GM18520 (cell line): ENCODE results near the gene HORMAD2.
"Not testable (repeated sequence)": the region's sequence is repeated elsewhere in the genome, so short reads cannot be mapped to it uniquely, and the experiment has no call there.

Source experiments
- ATAC-seq: cut with Tn5 transposase; IDR thresholded peaks from one replicate; pipeline ENCODE4 v1.9.1; 2021; ENCODE audit not compliant: unreplicated experiment

The HORMAD2 gene

DNA sequence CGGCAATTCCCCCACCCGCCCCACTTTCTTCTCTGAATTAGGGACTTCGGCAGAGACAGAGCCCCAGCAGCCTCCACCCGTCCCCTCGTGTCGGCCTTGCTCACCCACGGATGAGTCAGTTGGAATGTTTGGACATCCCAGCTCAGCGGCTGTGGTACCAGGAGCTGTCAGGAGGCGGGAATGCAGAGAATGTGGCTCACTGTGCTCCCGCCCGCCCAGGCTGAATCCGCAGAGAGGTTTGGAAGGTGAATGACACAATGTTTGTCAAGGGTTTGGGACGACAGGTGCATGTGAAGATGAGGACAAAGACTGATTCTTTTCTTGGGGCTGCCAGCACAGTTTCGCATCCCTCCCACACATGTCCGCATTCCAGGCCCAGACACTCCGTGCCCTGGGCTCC is 126.7 kb downstream of the HORMAD2 start:
- ATAC-seq: no peak

DNA sequence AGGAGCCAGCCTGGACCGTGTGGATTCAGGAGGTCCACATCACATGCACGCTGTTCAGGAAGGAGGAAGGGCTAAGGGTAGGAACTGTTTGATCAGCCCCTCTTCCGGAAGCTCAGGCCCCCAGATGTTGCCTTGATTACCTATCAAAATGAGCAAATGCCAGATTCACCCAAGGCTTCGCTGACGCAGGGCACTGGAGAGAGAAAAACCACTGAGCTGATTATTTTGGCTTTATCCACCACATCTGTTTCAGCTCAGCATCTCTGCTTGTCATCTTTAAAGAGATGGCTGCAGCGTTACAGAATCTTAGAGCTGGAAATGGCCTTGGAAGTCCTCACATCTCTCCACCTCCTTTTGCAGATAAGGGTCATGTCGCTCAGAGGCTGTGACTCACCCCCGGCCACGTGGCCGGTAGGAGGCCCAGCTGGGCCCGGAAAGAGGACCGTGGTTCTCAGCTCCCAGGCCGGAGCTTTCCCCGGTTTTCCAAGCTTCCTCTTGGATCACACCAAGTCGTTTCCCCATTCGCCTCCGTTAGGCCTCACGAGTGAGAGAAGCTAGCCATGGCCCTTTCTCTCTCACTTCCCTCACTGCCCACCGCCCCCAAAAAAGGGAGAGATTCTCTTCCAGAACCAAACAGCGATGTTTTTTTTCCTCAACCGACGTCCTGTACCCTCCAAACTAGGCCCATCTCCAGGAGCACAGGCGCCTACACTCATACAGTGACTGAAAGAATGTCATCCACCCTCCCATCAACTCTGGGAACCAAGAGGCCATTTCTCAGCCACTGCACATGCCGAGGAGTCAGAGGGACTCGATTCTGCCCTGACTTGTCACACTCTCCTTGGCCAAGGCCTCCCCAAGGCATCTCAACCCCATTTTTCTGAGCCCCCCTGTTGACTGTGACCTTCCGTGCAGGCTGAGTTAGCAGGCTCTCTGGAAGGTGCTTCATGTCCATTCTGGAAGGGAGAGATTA is 128.7 kb downstream of the HORMAD2 start:
- no peak for ATAC-seq

DNA sequence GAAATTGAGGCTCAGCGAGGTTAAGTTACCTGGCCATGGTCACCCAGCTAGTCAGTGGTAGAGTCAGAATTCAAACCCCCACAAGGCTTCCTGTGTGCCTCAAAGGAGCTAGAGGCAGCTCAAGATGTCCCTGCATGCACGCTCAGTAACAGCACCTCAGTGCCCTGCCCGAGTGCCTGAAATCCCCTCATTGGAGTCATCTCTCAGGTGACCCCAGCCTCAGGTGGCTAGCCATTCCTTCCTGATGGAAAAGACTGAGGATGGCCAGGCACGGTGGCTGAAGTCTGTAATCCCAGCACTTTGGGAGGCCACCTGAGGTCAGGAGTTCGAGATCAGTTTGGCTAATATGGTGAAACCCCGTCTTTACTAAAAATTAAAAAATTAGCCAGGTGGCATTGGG is 129.4 kb downstream of the HORMAD2 start:
- no peak for ATAC-seq

DNA sequence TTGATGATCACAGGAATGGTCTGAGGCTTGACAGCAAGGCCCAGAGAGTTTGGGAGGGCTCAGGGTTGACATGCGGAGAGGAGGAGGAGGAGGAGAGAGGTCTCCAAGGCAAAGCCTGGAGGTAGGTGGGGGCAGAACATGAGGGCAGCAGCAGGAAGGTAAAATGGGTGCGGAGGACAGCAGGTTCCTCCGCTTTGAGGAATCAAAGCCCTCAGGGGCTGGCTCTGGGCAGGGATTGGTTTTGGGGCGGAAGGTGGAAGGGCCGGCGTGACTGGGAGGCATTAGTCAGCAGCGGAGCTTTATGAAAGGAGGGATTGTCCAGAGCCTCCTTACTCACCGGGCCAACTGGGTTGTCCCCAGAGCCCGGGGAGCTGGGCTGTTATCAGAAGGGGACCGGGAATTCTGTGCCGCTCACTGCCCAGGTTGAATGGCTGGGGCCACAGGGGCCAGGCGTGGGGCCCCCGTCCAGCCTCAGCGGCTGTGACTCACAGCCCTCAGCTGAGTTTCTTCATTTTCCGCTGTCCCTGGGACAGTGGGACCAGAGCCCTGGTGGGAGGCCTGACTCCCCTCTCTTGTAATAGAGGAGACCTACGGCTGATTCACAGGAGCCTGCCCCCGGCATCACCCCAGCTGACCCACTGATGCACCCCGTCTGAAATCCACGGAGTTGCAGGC is 130.1 kb downstream of the HORMAD2 start:
- ATAC-seq: no peak

DNA sequence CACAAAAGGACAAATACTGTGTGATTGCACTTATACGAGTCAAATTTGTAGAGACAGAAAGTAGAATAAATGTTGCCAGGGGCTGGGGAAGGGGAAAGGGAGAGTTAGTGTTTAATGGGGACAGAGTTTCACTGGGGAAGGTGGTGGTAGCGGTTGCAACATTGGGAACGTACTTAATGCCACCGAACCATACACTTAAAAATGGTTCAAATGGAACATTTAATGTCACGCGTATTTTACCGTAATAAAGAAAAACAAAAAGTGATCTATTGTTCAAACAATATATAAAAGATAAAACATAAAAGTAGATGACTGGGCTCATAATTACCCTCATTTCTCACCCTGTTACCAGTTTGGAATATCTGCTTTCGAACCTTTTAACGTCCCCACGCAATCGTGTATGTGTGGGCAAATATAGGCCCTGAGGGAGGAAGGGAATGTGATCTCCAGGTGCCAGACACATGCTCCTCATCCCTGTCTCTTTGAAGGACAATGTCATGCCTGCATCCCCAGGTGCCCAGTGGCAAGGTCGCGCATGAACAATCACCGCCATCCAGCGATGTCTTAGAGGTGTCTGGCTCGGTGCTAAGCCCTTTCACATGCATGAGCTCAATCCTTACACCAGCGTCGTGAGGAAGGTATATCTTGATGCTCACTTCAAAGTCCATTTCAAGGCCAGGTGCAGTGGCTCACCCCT is 131.0 kb downstream of the HORMAD2 start:
- ATAC-seq: no peak

DNA sequence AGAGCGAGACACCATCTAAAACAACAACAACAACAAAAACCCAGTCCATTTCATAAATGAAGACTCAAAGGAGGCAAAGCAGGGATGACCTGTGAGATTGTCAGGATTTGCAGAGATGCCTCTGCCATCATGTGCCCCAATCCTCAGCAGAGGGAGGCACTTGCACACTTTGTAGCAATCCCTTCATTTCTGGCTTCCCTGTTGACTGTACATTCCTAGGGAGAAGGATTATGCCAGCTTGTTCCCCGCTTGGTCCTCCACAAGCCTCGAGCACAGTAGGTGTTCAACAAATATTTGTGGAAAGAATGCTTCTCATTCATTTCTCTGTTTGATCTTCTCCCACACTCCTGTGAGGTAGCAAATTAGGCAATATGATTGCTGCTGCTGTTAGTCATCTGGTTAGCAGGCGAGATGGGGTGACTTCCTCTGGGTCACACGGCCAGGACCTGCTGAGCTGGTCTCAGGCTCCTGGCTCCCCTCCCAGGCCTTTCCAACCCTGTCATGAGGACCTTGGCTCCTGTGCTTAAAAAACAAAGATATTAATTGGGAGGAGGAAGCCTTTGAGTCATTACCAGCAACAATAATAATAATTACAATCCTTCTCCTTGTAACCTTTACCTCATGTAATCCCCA is 132.2 kb downstream of the HORMAD2 start:
- ATAC-seq: no peak

DNA sequence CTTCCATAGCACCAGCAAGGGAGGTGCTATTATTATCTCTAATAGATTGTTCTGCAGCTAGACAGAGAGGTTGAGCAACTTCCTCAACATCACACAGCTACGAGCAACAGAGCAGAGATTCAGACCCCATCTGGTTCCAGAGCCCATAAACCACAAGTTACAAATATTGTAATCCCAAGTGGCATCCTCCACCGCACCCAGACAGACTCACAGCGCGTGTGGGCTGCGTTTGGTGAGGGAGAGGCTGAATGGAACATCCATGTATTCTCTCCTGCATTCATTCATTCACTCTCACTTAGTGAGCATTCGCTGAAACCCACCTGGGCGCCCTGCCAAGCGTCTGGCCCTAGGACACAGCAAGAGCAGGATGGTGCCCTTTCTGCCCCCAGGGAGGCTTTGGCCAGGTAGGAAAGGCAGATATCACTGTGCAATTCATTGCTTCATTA is 132.8 kb downstream of the HORMAD2 start:
- ATAC-seq: no peak

DNA sequence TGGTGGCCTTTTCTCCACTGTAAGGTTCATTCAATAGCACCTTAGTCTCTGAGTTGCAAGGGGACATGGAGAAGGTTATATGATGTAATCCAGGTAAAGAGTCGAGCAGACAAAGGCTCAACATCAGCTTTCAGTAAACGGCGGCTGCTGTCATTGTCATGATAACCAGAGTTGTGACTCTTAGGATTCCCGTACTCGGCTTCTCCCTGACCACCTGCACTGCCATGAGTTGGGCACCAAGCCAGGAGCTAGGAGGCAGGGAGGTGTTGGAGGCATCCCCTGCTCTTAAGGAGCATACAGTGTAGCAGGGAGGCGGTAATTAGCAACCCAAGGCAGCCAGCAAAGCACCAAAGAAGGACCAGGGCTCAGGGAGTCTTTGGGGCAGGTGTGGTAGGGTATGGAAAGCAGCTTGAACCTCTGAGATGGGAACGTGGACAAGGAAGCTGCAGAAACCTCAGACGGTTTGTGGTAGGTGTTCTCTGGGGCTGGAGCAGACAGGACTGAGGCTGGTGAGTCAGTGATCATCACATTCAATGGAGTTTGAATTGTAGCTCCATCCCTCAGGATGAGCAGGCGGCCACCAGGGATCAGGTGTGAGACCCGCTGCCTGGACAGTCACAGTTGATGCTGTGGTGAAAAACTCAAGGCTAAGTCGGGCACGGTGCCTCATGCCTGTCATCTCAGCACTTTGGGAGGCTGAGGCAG is 134.6 kb downstream of the HORMAD2 start:
- no peak for ATAC-seq

DNA sequence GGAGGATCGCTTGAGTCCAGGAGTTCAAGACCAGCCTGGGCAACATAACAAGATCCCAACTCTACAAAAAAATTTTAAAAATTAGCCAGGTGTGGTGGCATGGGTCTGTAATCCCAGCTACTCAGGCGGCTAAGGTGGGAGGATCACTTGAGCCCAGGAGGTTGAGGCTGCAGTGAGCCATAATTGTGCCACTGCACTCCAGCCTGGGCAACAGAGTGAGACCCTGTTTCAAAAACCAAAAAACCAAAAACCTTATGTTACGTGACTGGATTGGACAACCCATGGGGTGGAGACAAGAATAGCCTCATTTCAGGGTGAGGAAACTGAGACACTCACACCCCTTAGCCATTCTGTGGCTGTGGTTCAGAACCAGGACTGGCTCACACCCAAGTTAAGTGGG is 136.0 kb downstream of the HORMAD2 start:
- not testable (repeated sequence) for ATAC-seq

DNA sequence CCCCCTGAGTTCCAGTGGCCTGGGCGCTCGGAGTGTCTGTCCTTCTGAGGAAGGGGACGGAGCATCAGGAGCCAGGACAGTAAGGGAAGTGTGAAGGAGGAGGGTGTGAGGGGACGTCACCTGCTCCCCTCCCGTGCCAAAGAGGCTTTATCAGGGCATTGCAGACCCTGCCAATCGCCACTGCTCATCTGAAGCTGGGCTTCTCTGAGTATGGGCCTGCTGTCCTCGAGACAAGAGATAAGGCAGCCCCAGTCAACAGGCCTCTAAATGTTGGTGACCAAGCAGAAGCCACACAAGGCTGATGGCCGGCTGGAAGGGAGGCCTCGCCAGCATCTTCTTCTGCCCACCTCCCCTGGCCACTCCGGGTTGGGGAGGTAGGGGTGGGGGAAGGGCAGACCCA is 136.4 kb downstream of the HORMAD2 start:
- ATAC-seq: no peak

DNA sequence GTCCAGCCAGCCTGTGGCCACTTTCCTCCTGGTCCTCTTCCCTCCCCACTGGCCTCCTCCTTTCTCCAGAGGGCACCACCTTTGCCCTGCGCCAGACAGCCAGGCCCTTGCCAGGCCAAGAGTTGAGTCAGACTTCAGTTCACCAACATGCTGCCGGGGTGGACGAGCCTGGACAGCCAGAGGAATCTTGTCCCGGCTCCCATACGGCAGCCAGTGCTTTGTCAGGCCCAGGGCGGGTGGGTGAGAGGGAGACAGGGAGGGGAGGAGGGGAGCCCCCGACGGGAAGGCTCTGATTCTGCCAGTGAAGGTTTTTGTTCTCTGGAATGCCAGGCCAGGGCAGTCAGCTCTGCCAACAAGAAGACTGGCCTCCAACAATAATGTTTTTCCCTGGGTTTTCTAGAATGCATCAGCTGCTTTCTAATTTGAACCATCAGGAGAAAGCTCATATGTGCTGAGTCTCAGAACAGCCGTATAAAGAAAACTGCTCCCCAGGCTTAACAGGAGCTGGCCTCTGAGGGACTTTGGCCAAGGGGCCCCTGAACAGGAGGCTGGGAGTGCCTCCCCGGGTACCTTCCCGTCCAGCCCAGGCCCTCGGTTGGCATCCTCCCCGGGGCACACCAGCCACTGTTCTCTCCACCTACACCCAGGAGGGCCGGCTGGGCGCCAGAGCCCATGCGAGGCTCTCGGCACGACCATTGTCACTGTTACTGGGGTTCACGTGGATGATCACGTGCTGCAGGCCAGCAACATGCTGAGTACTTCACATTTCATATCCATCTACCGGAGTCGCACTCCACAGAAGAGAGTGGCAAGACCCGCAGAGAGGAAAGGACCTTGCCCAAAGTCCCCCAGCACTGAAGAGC is 137.7 kb downstream of the HORMAD2 start:
- no peak for ATAC-seq

DNA sequence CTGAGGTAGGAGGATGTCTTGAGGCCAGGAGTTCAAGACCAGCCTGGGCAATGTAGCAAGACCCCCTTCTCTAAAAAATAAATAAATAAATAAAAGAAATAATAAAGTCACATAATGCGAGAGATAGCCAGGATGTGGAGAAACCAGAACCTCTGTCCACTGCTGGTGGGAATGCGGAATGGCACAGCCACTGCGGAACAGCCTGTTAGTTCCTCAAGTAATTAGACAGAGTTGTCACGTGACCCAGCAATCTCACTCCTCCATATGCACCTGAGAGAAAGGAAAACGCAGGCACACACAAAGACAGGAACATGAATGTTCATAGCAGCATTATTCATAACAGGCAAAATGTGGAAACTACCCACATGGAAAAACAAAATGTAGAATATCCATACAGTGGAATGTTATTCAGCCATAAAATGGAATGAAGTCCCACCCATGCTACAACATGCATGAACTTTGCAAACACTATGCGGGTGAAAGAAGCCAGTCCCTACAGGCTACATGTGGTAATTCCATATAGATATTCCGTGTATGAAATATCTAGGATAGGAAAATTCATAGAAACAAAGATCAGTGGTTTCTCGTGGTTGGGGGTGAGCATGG is 138.9 kb downstream of the HORMAD2 start:
- no peak for ATAC-seq

DNA sequence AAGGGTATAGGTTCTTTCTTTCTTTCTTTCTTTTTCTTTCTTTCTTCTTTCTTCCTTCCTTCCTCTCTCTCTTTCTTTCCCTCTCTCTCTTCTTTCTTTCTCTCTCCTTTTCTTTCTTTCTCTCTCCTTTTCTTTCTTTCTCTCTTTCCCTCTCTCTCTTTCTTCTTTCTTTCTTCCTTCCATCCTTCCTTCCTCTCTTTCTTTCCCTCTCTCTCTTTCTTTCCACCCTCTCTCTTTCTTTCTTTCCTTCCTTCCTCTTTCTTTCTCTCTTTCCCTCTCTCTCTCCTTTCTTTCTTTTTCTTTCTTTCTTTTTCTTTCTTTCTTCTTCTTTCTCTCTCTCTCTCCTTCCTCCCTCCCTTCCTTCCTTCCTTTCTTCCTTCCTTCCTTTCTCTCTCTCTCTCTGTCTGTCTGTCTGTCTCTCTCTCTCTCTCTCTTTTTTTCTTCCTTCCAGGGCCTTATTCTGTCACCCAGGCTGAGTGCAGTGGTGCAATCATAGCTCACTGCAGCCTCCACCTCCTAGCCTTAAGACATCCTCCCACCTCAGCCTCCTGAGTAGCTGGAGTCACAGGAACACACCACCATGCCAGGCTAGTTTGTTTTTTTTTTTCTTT is 139.5 kb downstream of the HORMAD2 start:
- ATAC-seq: no peak

DNA sequence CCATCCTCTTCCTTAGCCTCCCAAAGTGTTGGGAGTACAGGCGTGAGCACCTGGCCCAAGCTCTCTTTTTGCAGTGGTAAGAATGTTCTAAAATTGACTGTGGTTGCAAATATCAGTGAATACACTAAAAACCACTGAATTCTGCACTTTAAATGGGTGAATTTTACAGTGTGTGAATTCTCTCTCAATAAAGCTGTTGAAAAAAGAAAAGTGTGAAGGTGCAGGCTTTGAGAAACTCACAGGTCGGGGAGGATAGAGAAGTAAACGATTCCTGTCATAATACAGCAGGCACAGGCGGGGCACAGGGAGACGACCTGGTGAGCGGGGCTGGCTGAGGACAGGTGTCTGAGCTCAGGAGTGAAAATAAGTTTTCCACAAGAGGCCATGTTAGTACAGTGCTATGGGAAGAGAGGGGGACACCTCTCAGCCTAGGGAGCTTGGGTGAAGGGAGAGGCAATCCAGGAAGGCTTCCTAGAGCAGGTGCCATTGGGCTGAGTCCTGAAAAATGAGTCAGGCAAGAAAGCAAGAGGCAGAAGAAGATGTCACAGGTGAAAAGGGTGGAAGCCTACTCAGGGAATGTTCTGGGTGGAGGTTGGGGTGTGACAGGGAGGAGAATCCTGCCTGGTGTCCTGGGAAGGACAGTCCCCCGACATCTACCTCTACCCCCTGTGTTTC is 140.2 kb downstream of the HORMAD2 start:
- no peak for ATAC-seq

DNA sequence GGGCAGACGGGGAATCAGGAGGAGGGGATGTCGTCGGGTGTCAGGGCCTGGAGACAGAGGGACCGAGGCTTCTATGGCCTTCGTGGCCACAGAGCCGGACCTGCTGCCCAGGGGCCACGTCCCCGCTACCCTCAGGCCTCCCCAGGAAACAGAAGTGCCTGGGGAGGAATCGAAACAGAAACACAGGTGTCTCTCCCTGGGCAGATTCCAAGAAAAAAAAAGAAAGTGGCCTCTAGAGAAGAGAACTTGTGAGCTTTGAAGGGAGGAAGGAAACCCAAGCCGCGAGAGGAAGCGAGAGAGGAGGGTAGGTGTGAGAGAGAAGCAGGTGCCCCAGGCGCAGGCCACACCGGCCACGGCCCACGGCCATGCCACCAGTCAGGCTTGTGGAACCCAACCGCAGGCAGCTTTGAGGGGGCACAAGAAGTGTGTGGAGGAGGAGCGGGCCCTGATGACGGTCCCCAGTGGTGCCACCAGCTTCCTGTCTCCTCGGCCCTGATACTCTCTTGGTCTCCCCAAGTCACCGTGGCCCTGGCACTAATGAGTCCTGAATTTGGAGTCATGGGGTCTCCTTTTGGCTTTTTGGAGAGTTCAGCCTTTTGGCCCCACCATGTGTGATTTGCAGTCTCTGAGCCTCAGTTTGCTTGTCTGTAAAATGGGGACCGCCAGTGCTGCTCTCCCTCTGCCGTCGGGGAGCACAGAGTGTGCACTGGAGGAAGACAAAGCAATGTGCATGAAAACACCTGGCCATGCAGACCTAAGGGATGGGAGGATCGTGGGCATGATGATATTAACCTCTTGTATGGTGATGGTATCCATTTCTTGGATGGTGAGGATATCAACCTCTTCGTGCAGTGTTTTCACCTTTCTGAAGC is 141.1 kb downstream of the HORMAD2 start:
- ATAC-seq: no peak

DNA sequence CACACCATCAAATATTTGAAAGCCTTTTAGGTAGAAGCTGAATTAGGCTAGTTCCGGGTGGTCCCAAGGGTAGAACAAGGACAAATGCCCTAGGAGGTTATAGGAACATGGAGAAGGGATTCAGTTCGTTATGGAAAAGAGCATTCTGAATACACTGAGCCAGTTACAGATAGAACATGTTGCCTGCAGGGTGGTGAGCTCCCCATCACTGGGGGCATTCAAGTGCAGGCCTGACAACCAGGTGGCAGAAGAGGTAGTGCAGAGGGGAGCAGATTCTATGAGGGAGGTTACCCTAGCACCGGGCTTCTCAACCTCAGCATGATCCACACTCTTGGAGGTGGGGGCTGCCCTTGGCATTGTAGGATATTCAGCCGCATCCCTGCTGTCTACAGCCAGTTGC is 142.1 kb downstream of the HORMAD2 start:
- ATAC-seq: no peak

DNA sequence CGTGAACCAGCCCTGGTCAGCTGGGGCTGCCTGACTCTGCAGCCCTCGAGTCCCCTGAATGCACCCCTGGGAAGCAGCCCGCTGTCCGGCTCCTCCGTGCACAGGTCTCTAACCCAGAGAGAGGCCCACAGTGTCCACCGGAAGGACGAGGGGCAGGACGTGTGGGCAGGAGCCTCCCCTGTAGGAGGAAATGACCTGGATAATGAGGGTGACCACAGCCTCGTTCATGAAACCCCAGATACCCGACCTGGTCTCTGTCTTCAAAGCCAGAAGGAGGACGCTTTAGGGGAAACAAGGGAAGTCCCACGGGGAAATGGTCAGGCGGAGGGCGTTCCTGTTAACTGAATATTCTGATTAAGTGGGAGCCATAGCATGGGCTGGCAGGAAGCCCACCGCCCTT is 143.0 kb downstream of the HORMAD2 start:
- no peak for ATAC-seq
